ENCODE results near the gene ATP5PB.
A peak's percentile ranks its signal among the peaks of the same experiment; 100 is the strongest.

ATP5PB gene, protein sequence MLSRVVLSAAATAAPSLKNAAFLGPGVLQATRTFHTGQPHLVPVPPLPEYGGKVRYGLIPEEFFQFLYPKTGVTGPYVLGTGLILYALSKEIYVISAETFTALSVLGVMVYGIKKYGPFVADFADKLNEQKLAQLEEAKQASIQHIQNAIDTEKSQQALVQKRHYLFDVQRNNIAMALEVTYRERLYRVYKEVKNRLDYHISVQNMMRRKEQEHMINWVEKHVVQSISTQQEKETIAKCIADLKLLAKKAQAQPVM

DNA sequence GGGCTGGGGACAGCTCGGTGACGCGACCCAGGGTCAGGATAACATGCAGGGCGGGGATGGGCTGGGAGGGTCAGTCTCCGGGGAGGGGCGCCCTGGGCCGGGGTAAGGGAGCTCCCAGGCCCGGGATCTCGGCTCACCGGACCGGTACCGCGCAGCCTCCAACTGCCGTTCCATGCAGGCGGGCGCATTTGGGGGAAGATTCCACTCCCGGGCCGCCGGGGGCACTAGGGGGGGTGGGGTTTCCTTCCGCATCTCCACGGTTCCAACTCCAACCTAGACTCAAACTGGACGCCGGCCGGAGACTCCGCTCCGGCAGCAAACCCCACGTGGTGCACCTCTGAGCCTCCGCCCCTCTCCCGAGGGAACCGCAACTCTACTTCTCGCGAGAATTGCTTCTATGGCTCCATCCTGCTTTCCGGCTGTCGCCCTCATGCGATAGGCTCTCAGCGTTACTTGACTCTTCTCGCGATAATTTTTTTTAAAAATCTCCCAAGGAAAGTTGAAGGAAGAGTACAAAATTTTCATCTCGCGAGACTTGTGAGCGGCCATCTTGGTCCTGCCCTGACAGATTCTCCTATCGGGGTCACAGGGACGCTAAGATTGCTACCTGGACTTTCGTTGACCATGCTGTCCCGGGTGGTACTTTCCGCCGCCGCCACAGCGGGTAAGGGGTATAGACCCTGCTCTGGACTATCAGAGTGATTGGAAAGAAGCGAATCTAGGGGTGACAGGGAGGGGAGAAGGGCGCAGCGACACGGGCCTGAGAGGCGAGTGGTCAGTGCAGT lies at the start of gene ATP5PB, which contains the start of gene WDR77:
TSS of gene ATP5PB (plus strand) at position 547 of the 785 bp plus-strand sequence. CDS start at position 625, 78 bp downstream.
TSS of gene WDR77 (minus strand) at position 339 of the 785 bp plus-strand sequence. CDS start at position 252, 87 bp downstream.
- DNase-seq: peak; percentile 99

DNA sequence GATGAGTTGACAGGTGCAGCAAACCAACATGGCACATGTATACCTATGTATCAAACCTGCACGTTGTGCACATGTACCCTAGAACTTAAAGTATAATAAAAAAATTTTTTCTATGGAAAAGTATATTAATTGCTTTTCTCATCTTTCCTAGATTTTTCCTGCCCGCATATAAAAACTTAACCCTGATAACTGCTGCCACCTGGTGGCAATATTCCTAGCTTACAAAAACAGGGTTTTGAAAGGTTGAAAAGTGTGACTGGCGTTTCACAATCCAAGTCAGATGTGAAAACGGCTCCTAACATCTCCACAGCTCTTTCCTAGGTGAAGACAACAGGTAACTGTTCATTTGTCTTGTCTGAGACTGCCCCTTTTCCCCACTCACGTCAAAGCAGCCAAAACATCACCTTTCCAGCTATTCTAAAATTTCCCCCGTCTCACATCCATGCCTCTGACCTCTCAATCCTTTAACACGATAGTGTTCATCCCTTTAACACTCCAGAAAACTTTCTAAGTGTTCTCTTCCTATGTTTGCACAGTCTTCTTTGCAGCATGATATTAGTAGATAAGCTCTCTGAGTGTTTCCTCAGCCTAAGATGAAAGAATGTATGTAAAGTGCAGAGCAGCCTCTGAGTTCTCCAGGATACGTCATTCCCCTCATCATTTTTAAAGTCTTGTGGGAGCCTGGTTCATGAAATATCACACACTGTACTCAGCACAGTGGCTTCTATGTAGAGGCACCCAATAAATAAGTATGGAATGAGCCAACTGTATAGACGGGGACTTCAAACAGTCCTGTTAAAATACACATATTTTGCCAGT lies 49.3 kb upstream of the ATP5PB start:
- DNase-seq: peak; percentile 10

DNA sequence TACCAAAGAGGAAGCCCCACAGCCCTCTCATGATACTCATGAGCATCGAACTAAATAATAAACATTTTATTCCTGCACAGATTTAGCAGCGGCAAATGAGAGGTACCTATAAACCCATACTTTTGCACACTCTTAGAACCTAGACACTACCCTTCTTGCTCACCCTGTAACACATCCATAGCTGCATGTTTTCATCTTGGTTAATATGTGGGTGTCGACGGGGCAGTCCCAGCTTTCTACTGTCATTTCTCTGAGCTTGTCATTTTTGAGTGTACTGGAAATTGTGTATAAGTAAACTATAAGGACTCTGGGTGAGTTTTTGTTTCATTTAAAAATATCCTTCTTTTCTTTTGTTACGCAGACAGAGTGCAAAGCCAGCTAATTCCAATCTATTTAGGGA lies 47.2 kb upstream of the ATP5PB start:
- no peak for DNase-seq

DNA sequence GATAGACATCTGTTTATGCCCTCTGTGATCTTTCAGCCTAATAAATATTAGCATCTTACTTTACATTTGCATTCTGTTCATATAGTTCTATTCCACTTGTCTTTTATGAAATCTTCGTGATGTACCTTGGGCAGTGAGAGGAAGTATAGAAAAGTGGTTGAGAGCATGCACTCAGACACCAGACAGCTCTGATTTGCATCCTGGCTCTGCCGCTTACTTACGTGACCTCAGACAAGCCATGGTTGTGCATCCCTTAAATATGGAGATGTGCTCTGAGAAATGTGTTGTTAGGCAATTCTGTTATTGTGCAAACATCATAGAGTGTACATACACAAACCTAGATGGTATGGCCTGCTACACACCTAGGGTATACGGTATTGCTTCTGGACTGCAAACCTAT lies 44.7 kb upstream of the ATP5PB start:
- DNase-seq: no peak

DNA sequence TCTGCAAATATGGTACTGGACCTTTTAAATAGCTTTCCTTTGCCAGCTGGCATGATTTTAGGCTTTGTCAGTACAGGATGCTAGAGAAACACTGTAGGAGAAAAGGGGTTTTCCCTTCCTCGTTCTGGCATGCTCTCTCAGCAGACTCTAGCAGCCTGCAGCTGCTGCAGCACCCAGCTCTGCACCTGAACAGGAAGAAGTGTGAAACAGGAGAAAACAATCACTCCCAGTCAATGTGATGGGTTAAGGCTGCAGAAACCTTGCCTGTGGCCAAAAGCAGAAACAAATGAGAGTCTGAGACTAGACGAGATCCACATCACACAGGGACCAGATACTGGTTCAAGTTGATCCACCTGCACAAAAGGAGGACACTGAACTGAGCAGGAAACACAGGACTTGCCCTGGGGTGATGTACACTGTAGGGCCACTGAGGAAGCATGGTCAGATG lies 42.9 kb upstream of the ATP5PB start:
- DNase-seq: no peak

DNA sequence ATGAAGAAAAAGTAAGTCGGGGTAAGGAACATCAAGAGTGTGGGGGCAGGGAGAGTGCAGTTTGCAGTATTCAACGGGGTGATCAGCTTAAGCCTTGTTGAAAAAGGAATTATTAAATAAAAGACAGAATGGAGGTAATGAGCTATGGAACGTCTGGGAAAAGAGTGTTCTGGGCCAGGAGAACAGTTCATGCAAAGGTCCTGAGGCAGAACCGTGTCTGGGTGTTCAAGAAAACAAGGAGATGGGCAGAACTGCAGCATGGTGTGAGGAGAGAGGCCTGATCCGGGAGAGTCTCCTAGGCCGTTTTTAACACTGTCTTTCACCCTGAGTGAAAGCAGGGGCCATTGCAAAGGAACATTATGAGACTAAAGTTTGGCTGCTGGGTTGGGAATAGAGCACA lies 42.0 kb upstream of the ATP5PB start:
- no peak for DNase-seq

DNA sequence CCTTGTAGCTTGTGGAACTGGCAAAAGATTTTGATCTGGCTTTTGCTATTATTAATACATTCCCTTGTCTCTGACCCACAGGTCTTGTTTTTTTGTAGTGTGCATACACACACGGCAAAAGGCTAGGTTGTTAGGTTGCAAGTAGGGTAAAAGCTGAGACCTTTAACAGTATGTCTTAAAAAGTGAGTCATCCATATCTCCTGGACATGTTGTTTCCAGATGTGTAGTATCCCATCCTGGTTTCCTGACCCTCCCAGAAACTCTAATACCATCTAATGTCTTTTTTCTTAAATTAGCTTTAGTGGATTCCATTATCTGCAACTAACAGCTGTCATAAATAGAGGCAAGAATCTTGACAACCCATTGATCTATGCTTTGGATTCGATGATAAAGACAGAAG lies 36.4 kb upstream of the ATP5PB start:
- DNase-seq: no peak

DNA sequence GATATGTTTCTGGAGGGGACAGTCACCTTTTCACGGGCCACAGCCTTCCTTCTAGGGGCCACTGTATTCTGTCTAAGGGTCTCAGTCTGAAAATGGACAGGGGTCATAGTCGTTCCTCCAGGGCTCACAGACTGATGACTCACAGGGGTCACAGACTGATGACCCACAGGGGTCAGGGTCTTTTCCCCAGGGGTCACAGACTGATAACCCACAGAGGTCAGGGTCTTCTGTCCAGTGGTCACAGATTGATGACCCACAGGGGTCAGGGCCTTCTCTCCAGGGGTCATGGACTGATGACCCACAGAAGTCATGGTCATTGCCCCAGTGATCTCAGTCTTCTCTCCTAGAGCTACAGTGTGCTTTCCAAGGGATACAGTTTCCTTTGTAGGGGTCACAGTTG lies 34.5 kb upstream of the ATP5PB start:
- DNase-seq: no peak

DNA sequence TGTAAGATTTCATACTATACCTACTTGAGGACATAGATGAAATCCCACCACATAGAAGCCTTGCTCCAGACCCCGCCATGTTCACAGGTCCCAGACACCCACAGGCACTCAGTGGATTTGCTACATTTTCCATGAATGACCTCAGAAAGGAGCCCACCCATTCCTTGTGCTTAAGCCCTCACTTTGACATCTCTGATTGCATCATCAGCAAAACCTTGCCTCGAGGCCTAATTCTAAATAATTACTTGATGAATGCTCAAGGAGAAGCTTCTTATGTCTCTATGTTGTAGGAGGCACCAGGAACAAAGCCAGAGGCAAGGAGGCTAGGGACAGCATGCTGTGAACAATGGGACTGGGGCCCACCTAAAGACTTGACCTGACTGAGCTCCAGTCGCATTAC lies 33.8 kb upstream of the ATP5PB start:
- no peak for DNase-seq

DNA sequence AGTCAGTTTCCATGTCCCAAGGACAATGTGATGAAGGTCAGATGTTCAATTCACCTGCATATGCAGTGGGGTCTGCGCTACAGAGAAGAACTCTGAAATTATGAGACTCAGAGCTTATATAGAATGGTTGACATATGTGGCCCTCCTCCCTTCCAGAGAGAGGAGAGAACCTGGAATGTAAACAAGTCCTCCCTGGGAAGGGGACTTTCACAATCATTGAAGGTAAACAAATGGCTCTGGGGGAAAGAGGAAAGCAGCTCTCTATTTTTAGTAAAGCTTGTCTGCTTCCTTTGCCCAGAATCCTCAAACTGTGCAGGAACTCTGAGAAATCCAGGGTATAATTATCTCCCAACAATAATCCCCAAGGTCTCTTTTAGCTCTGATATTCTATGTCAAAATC lies 31.5 kb upstream of the ATP5PB start:
- no peak for DNase-seq

DNA sequence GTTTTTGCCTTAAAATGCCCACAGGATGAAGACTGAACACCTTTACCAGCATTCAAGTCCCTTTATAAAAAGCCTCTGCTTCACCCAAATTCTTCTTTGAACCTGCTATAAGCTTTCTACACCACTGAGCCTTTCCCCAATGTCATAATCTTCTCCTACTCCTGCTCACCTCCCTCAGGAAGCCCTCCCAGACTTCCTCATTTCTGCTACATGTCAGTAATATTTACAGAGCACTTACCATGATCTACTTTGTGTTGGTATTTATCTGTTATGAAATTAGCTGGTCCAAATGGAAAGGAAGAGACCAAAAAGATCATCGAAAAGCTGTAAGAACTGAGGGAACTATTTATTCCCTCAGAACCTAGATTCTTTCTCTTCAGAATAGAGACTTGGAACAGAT lies 30.2 kb upstream of the ATP5PB start:
- DNase-seq: no peak

DNA sequence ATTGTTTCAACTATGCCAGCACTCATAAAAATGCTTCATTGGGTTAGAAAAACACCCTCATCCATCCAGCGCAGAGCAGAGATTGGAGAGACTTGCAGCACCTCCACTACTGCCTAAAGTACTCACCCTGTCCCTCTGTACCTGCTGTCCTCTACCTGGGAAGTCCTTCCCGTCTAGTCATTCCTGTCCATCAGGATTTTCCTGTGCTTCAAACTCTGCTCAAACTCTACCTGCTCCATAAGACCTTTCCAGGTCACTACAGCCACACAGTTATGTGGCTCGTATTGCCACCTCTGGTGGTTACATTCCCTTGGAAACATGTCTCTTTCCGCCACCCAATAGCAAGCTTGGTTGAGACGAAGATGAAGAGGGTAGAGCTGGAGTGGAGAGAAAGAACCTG lies 28.9 kb upstream of the ATP5PB start:
- no peak for DNase-seq

DNA sequence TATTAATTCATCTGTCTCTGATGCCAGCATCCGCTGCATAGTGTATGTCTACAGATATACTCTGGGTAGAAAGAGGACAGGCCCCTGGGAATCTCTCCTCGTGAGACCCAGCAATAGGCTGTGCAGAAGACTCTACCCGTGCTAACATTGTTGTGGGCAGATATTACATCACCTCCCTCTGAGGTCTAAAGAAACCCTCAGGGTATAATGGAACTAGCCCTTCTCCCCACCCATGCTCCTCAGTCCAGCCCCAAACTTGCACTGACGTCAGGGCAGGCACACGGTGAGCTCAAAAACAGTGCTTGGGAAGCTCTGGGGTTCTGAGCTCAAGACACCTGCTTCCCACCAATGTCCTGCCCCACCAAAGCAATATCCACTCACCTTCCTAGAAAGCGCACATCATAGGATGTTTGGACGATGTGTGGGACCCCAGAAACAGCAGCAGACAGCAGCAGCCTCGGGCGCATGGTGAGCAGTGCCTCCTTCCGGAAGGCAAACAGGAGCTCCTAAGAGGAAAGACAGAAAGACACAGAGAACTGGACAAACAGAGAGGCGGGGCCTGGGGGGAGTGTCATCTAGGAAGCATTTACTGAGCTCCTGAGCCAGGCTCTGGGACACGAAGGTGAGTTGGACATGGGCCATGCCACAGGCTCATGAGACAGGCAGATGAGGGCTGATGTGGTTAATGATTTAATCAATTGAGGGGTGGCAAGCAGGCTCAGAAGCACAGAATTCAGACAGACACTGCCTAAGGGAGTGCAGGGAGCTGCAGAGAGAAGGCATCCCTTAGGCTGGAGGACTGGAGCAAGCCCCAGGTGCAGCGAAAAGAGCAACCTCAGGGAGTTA lies 26.5 kb upstream of the ATP5PB start:
- peak; percentile 52 for DNase-seq

DNA sequence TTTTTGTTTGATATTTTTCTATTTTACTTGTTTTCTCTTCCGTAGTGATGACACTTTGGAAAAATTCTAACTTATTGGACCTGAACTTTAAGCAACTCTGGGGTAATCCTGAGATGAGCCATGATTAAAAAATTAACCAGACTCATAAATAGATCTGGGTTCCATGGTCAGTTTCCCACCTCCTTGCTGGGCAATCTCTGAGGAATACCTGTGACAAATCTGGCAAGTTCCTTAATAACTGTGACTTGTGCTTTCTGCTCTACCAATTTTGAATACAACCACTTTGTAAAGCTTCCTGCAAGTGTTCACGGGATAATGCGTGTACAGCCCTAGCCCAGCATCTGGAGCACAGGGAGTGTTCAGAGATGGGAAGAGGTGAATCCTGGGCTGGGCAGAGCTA lies 25.0 kb upstream of the ATP5PB start:
- peak; percentile 1 for DNase-seq

DNA sequence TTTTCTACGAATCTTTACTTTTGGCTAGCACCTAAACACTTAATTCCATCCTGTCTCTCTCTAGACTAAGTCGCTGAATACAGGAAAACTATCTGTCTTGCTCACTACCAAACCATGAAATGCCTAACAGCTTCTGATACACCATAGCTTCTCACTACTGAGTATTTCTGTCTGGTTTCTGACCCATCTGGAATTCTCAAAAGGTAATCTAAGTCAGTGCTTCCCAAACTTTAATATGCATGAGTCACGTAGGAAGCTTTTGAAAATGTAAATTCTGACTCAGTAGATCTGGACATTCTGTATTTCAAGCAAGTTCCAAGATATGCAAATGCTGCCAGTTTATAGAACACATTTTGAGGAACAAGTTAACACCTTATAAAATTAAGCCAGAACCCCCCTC lies 12.5 kb upstream of the ATP5PB start:
- peak; percentile 5 for DNase-seq

DNA sequence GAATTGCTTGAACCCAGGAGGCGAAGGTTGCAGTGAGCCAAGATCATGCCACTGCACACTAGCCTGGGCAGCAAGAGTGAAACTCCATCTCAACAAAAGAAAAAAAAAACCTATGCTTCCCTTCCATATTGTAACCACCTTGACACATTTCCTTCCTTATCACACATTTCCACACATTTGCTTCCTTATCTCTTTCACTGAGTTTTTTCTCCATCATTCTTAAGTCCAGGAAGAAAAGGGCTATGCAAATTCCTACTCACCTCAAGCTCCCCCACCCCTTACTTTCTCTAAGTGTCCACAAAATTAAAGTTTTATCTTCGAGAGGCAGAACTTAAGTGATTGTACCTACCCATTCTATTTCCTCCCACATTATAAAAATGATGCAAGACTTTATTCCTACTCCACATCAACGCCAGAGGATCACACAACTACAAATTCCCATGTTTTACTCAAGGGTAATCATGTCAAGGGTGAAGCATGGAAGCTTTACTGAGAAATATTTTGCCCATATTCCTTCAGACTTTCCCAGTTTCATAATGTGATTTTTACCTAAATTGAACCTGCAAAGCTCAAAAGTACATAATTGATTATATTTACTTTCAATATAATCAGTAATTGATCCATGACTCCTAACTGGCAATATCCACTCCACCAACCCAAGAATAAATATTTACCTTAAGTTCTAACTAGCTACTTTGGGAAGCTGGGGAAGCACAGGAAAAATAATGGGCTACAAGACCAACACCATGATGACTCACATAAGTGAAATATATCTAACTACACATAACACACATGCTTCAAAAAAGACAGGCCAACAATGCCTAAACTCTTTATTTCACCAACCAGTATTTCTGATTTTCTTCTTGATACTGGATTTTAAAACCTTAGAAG lies 9.6 kb upstream of the ATP5PB start:
- DNase-seq: no peak

DNA sequence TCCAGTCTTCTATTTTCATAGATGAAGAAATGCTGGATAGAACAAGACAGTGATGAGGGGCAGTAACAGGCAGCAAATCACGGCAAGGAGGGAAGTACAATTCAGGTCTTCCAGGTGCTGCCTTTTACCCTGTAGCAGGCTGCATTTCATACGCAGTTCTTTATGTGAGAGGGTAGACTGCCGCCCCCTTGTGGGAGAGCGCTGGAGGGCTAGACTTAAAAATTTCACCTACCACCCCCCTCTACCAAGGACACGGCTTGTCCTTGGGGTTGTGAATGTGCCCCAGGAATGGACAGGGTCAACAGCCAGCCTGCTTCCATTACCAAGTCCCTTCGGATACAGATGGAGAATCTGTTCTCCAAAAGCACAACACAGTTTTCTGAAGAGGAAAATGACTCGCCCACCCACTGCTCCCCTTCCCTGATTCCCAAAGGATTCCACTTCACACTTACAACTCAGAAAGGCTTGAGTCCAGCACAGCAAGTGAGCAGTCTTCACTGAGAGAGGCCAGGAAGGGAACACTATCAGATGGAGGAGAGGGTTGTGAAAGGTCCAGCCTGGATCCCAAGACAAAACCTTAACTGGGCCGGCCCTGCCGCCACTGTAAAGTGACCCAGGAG lies 7.6 kb upstream of the ATP5PB start:
- no peak for DNase-seq

DNA sequence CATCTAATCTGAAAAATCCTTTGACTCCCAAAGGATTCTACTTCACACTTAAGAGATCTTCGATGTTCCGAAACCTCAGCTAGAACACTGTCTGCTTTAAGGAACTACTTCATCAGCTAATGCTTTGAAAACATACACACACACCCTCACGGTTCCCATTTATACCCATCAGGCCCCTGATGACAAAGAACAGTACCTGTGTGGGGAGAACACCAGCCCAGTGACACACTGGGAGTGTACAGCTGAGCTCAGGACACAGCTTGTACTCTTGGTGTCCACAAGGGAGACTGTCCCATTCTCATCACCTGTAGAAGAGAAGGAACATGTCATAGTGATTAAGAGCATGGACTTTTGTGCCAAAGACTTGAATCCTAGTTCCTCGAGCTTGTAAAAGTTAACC lies 6.8 kb upstream of the ATP5PB start:
- DNase-seq: no peak

DNA sequence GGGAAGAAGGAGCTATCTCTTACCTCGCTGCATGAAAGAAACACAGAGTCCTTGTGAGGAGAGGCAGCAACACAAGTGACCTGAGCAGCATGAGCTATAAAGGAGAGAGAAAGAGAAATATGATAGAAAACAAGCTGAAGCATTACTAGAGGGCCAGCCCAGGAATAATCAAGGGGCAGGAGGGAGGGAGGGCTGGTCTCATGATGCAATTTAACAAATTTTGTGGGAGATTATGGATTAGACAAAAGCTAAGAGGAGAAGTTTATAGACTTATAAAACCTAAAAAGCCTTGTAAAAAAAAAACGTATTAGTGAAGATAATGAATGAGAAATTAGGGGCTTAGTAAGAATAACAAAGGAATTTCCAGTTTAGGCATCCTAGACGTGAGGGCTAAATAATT lies 5.2 kb upstream of the ATP5PB start:
- DNase-seq: no peak

DNA sequence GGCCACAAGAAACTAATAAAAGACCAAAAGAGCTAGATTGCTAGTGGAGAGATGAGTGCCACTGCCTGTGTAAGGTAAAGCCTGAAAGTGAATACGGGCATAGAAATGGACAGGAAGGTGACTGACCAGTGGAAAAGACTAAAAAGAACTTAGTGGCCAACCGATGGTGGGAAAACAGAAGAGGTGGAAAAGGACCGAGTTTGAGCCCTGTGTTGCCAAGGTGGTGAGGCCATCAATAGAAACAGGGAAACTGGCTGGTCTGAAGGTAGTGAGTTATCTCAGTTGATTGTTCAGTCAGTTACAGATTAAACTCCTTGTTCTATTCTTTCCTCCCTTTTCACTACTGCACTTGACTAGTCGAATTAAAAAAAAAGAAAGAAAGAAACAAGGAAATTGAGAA lies 2.7 kb upstream of the ATP5PB start:
- DNase-seq: no peak
